ENCODE results near the gene CSMD2. TPM values are rescaled to one million over a fixed set of nuclear protein-coding genes. Genes with fewer than 3 reads are reported as not detected.

Gene CSMD2
- total and polyA plus RNA-seq, 2 experiments from 2014 or later = 5.3 to 16.6 TPM

- Histone ChIP-seq H3K79me2 (replicated peaks; ENCODE audit: insufficient read depth) (0 out of 2 replicates have a peak, but pooled peaks cover 2% of the 10 kb centered on the region), H3K9me2 (ENCODE audit: insufficient read depth) (no peaks in the 10 kb centered on the region), H2AFZ (no peak overlapping the region), H3K27ac (ENCODE audit: low read depth) (no peak overlapping the region), H3K27me3 (ENCODE audit: insufficient read depth) (no peaks in the 10 kb centered on the region), H3K4me3 (no peak overlapping the region), H3K4me2 (no peak overlapping the region), H3K36me3 (ENCODE audit: insufficient read depth) (no peaks in the 10 kb centered on the region; the same call in 1 of the 2 replicates), H4K20me1 (replicated peaks; ENCODE audit: insufficient read depth) (peaks cover 13% of the 10 kb centered on the region; the same call in 1 of the 2 replicates), H3K4me1 (ENCODE audit: insufficient read depth) (no peaks in the 10 kb centered on the region), H3F3A (replicated peaks; ENCODE audit: low read depth) (no peaks in the 10 kb centered on the region)
- DNase-seq (ENCODE audit: low spot score) = no peak
- TF ChIP-seq CTCF (conservative IDR thresholded peaks at IDR 0.05; ENCODE audit: low read depth in 2 of 2) (no peak), ZNF462 (CRISPR knock-in tag; IDR thresholded peaks at IDR 0.05) (no peak)
- ATAC-seq = no peak
- no peak overlapping the region for H3K27ac Mint-ChIP-seq
- H3K36me3 Mint-ChIP-seq (ENCODE audit: low read depth) = 0 out of 3 replicates have a peak, but pooled peaks cover 5% of the 10 kb centered on the region
- H3K27me3 Mint-ChIP-seq (ENCODE audit: insufficient read depth, low read depth, poor library complexity) = peaks cover 9% of the 10 kb centered on the region
- H3K4me1 Mint-ChIP-seq = peaks cover 20% of the 10 kb centered on the region
- no peak overlapping the region for H3K4me3 Mint-ChIP-seq
- no peaks in the 10 kb centered on the region for H3K9me3 Mint-ChIP-seq
These were observed 189.1 kb downstream of the CSMD2 start for GRCh38 chr1:33975961-33976360.
